HG03159 (cell line): Measurements from ENCODE around the gene KLHL36.

Experiments used
- ATAC-seq: cut with Tn5 transposase; IDR thresholded peaks from one replicate; pipeline ENCODE4 v1.9.1; 2021; ENCODE audit warnings: mild to moderate bottlenecking, moderate library complexity; ENCODE audit not compliant: unreplicated experiment

Gene KLHL36

DNA sequence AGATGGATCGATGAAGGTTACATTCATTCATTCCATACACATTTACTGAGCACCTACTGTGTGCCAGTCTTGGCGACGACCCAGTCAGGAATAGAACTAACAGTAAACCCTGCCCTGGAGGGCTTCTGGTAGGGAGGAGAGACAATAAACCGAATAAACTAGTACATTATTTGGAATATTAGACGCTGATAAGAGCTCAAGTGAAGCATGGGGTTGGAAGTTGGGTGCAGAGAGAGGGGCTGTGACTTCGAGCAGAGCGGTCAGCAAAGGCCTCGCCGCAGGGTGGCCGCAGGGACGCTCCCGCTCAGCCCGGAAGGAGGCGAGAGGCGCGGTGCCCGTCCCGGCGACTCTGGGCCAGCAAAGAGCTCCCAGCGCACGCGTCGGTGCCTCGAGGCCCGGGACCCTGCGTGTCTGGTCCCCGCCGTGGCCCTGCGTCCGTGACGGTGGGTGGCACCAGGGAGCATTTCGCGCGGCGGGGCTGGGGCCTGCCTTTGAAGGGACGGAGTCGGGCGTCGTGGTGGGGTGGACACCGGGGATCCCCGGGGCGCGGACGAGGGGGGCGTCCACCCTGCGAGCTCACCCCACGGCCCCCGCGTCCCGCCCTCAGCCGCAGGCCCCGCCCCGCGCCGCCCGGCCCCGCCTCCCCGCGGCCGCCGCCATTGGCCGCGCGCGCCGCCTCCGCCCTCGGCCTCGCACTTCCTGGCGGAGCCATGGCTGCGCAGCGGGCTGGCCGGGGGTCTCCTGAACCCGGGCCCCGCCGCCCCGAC lies at the start of gene KLHL36:
Gene KLHL36, plus strand, starts transcription at position 684 of the 767 bp plus-strand sequence. CDS start 2,357 bp downstream, outside the sequence.
- ATAC-seq, result peak; percentile 73

DNA sequence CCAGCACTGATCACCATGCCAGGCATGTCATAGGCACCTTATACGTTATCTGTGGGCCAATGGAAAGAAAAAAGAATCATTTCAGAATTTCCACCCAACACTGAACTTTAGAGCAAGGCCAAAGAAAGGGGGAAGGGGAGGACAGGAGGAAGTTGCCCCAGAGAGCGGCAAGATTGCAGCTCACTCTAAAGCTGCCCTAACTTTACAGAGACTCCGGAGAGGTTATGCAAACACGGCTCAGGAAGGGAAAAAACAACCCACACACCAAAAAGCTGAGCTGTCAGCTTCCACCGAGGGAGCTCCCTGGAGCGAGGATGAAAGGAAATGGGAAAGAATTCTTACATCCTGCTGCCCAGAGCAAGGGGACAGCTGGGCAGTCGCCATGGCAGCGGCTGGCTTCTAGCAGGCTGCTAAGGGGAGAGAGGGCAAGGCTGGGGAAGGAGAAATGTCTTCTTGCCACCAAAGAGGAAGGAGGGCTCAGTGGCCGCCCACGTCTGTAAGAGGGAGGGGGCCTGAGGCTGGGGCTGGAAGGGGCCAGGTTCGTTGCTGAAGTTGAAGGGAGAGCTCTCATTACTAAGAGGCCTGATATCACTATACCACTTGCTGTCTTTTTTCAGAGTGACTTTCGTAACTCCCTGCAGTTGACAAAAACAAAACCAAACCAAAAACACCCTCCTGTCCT lies 48.6 kb upstream of the KLHL36 start:
- peak; percentile 49 for ATAC-seq

DNA sequence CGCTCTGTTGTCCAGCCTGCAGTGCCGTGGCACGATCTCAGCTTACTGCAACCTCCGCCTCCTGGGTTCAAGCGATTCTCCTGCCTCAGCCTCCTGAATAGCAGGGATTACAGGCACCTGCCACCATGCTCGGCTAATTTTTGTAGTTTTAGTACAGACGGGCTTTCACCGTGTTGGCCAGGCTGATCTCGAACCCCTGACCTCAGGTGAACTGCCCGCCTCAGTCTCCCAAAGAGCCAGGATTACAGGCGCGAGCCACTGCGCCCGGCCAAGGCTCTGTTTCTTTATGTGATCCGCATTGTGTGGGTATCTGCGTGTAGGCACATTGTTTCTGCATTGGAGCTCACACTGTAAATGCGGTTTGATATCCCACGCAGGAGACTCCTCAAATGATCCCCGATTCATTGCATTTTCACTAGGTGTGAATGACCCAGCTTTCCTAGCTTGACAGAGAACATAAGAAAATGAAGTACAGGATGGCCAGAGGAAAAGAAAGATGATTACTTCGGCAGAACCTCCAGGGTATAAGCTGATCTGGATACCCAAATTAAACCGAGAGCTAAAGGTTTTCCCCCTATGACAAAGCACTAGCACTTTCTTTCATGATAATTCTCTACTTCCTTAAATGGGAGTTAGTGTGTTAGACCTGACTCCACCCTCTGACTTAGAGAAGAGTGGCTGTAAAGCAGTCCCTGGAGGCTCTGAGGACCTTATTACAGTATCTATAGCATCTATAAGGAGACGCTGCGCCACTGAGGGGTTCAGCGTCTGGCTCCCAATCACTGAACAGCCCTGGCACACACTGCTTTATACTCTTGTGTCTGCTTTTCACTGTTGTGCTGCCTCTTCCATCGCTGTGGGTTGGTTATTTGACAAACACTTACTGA lies 47.7 kb upstream of the KLHL36 start:
- ATAC-seq, result peak; percentile 73

DNA sequence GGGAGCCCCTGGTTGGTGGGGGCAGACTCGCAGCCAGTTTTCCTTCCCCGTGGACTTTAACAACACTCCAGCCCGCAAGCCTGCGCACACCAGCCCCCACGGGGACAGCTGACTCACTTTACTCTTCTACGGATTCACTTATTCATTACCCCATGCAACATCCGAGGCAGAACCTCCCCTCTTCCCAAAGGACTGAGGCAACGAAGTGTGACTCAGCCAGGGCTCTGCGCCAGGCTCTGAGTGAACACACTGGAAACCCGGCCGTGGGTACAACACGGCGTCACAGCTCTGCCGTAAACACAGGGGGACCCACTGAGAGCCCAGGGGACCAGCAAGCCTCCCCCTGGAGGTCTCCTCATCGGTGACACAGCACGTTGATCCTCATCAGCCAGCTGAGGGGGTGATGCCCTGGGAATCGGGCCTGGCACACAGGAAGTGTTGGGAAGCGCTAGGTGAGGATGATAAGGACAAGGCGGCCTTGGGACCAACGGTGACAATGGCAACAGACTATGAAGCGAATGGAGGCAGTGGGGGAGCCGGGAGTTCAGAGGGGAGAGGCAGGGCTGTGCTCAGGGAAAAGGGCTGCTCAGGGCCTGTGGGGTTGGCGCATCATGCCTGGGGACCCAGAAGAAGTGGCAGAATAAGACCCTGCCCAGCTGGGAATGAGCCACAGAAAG lies 45.0 kb upstream of the KLHL36 start:
- ATAC-seq, result no peak

DNA sequence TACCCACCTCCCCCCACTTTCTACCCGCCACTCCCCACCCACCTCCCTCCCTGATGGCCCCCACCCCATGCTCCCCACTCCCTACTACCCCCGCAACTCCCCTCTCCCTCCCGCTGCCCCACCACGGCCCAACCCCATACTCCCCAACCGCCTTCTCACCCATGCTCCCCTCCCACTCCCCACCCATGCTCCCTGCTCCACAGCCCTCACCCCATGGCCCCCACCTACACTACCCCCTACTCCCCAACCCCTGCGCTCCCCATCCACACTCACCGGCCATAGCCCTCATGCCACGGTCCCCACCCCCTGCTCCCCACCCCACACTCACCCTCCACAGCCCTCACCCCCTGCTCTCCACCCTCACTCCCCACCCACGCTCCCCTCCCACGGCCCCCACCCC lies 44.4 kb upstream of the KLHL36 start:
- ATAC-seq, result no peak

GRCh38 chr16:84604477-84605013 lies 43.8 kb upstream of the KLHL36 start:
- ATAC-seq, result no peak

- no peak for ATAC-seq
These were observed 42.9 kb upstream of the KLHL36 start for GRCh38 chr16:84605339-84605848.

DNA sequence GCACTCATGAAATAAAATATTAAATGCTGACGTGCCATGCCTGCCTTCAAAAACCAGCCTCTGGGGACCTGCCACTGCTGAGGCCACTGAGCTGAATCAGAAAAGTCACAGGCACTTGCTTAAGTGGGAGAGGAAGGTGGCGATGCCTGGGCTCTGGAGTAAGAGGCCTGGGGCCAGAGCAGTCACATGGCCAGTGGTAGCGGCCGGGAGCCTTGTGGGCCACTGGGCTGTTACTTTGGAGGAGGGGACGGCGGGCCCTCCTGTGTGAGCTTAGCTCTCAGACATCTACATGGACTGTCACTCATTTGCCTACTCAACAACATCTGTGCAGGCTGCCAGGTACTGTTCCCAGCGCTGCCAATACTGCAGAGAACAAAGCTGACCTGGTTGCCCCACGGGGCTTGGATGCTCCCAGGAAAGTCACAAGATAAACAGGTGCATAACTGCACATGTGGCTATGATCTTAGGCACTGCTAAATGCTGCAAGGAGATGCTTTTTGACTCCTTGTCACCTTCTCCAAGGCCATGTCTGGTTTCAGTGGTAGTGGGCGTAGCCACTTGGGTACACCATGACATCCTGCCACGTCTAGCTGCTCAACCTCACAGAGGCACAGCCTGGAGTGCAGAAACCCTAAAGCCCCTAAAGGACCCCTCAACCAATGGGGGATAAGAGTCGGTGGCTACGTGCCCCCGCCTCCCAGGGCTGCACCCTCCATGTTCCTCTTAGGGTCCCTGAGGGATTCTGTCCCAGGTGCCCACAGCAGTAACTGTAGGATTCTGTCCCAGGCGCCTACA lies 42.0 kb upstream of the KLHL36 start:
- no peak for ATAC-seq

DNA sequence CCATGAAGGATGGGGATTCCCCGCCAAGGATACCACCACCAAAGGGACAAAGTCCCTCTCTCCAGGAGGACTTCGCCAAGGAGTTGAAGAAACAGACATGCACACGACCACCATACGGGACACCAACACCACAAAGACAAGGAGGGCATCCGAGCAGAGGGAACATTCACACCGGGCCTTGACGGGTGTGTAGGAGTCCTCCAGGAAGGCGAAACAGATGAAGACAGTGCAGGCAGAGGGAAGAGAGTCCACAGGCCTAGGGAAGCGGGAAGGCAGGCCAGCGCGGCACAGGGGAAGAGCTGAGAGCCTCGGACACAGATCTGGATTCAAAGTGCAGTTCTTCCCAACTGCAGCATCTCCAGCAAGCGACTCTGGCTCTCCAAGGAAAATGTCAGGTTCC lies 41.2 kb upstream of the KLHL36 start:
- ATAC-seq, result no peak

DNA sequence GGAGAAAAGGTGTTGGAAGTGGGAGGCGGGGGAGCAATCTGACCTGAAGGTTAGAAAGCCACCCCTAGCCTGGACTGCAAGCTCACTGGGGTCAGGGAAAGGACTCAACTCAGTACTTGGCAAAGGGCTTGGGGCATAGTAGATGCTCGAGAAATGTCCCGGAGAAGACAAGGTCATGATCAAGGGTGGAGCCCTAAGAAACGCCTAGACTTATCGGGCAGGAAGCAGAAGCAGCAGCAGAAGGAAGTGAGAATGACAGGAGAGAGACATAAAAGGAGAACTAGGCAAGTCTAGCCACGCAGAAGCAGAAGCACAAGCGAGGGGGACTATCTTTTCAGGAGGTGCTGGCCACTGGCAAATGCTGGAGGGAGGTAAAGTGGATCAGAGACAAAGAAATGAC lies 40.6 kb upstream of the KLHL36 start:
- ATAC-seq, result peak; percentile 71

DNA sequence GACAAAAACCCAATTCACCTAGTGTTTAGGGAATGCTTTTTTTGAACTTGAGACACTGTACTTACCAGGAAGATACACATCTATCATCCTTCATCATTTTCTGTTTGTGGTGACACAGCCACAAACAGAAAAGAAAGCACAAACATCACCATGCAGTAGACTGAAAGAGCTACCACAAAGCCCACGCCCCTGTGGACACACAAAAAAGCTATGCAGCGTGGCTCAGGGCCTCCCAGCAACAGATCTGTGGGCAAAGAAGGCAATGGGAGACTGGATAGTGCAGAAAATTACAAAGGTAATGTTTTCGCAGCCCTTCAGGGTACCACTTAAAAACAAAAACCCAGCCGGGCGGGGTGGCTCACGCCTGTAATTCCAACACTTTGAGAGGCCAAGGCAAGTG lies 40.0 kb upstream of the KLHL36 start:
- no peak for ATAC-seq

- no peak for ATAC-seq
These were observed 38.6 kb upstream of the KLHL36 start for GRCh38 chr16:84609563-84610177.

DNA sequence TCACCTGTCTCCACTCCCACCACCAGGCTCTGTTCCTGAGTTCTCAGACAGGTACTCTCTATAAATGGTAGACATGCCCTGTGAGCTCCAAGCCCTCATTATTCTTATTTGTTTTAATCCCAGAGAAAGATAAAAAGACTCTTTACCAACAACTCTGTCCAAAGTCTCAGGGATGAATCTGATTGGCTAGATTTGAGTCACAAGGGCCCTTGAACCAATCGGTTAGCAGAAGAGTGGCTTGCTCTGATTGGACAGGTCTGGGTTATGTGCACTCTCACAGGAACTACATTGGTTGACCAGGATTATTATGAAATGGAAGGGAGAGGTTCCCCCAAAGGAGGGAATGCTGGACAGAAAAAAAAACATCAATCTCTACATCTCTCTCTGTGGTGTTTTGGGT lies 37.9 kb upstream of the KLHL36 start:
- ATAC-seq, result no peak

- no peak for ATAC-seq
These were observed 37.3 kb upstream of the KLHL36 start for GRCh38 chr16:84611041-84611440.

GRCh38 chr16:84612686-84613085 lies 35.6 kb upstream of the KLHL36 start:
- no peak for ATAC-seq

- ATAC-seq, result no peak
These were observed 34.8 kb upstream of the KLHL36 start for GRCh38 chr16:84613408-84614072.

DNA sequence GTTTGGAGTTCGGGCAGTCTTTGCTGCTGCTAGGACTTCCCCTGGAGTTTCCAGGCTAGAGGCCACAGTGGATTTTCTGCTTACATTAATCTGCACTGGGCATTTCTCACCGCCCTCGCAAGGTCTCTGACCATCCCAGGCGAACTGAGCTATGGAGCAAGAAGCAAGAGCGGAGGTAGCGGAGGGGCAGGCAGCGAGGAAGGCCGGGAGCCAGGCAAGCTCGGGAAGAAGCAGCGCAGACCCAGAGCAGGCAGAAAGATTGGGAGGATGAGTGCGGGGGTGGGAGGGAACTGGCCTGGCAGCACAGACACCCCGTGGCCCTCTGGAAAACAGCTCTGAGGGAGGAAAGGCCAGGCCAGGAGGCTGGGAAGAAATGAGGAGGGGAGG lies 34.2 kb upstream of the KLHL36 start:
- ATAC-seq, result no peak

DNA sequence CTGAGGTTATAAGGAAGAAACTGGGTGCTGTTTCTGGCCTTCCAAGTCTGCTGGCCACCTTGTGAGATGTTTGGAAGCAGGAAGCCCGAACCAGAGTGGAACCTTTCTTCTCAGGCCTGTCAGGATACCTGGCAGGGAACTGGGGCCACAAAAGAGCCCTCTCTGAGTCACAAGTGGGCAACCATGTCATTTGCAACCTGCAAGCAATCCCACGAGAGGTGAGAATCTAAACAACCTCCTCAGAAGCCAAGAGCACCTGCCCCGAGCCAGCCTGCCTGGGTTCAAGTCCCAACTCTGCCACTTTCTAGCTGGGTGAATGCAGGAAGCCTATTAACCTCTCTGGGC lies 33.7 kb upstream of the KLHL36 start:
- ATAC-seq, result no peak
